H1 (cell line): Measurements from ENCODE around the gene SH3PXD2A. TPM values are rescaled to one million over a fixed set of nuclear protein-coding genes. Genes with fewer than 3 reads are reported as not detected.

Experiments used
- ATF3 ChIP-seq: IDR thresholded peaks from 2 replicates; pipeline ENCODE4 v1.6.1; 2011; ENCODE audit warnings: low read depth, mild to moderate bottlenecking, low read length; ENCODE audit not compliant: insufficient read depth
- CEBPB ChIP-seq: IDR thresholded peaks from 2 replicates; pipeline ENCODE4 v1.6.1; 2012; ENCODE audit warnings: low read depth, low read length
- E2F6 ChIP-seq: IDR thresholded peaks from 2 replicates; pipeline ENCODE4 v1.6.1; 2012; ENCODE audit warnings: inconsistent platforms
- KDM4A ChIP-seq: IDR thresholded peaks from one replicate; pipeline ENCODE4 v1.7.1; 2012; ENCODE audit warnings: low read depth, mild to moderate bottlenecking, moderate library complexity, low read length, inconsistent platforms; ENCODE audit not compliant: severe bottlenecking
- TCF12 ChIP-seq: IDR thresholded peaks from 2 replicates; pipeline ENCODE4 v1.6.1; 2011; ENCODE audit warnings: low read depth, mild to moderate bottlenecking, low read length
- polyA plus RNA-seq, 7 experiments: library from polyadenylated mRNA; depleted of rRNA in 3 of 7; stranded (reverse) in 5 of 7; unstranded in 2 of 7; fragments of >200 nt in 5 of 7; fragments of 200-250 nt in 2 of 7; gene quantifications; 1 replicate in 5 of 7; 2 replicates in 1 of 7; 4 replicates in 1 of 7; pipeline versions ENCODE4 v1.2.1 to v1.2.3, GENCODE V29; 2011 to 2013; ENCODE audit warnings: missing spikeins in 2 of 7, mixed read lengths in 2 of 7
- total RNA-seq: library from RNA; stranded (reverse); fragmentation: NEBNext Ultra II Directional; extraction: Animal tissue kit (Norgen Biotek cat#: 25700); gene quantifications from 2 replicates; pipeline ENCODE4 v1.2.1, GENCODE V29; 2021

SH3PXD2A gene
- total and polyA plus RNA-seq, 2 of the 8 experiments (the other 6 are each of a cell fraction or from before 2014, with no cell fraction given), result 5.4 to 16.3 TPM

- no peak for TF ChIP-seq CEBPB
- no peak for TF ChIP-seq KDM4A
- TF ChIP-seq TCF12, result no peak
- no peak for TF ChIP-seq E2F6
- TF ChIP-seq ATF3, result no peak
Observed at GRCh38 chr10:103652599-103653281, 202.6 kb downstream of the SH3PXD2A start (continued).
